GM21360 (cell line): ENCODE measurements around the gene UBQLN1.
"Not testable (repeated sequence)": the region's sequence is repeated elsewhere in the genome, so short reads cannot be mapped to it uniquely, and the experiment has no call there.

Experiments
- ATAC-seq: cut with Tn5 transposase; IDR thresholded peaks from one replicate; pipeline ENCODE4 v1.9.1; 2021; ENCODE audit warnings: mild to moderate bottlenecking, moderate library complexity; ENCODE audit not compliant: unreplicated experiment

The UBQLN1 gene

GRCh38 chr9:83707768-83708514, at the start of gene UBQLN1:
Gene UBQLN1, minus strand, starts transcription at chr9:83707958. Its CDS starts 279 bp downstream, at chr9:83707679.
- peak; percentile 68 for ATAC-seq

- ATAC-seq = peak; percentile 82
Measured at GRCh38 chr9:83754383-83754977, 46.7 kb upstream of the UBQLN1 start.

- ATAC-seq = no peak
Measured at GRCh38 chr9:83749706-83750105, 41.9 kb upstream of the UBQLN1 start.

GRCh38 chr9:83744206-83744605, 36.4 kb upstream of the UBQLN1 start:
- no peak for ATAC-seq

GRCh38 chr9:83733739-83734138, 26.0 kb upstream of the UBQLN1 start:
- ATAC-seq = no peak

GRCh38 chr9:83728591-83729368, 21.0 kb upstream of the UBQLN1 start:
- ATAC-seq = not testable (repeated sequence)

- ATAC-seq = no peak
Measured at GRCh38 chr9:83724436-83724835, 16.7 kb upstream of the UBQLN1 start.

- no peak for ATAC-seq
Measured at GRCh38 chr9:83722726-83723495, 15.2 kb upstream of the UBQLN1 start.

- ATAC-seq = no peak
Measured at GRCh38 chr9:83721509-83721908, 13.8 kb upstream of the UBQLN1 start.

- no peak for ATAC-seq
Measured at GRCh38 chr9:83715794-83716193, 8.0 kb upstream of the UBQLN1 start.

GRCh38 chr9:83715221-83715620, 7.5 kb upstream of the UBQLN1 start:
- no peak for ATAC-seq

GRCh38 chr9:83714329-83714728, 6.6 kb upstream of the UBQLN1 start:
- ATAC-seq = peak; percentile 57

GRCh38 chr9:83708515-83709158, 879 bp upstream of the UBQLN1 start:
- ATAC-seq = peak; percentile 49

- peak; percentile 36 for ATAC-seq
Measured at GRCh38 chr9:83707518-83707767, 315 bp downstream of the UBQLN1 start.

GRCh38 chr9:83706676-83707517, 861 bp downstream of the UBQLN1 start:
- ATAC-seq = peak; percentile 19

- ATAC-seq = not testable (repeated sequence)
Measured at GRCh38 chr9:83705219-83705651, 2.5 kb downstream of the UBQLN1 start.

- no peak for ATAC-seq
Measured at GRCh38 chr9:83701769-83702168, 6.0 kb downstream of the UBQLN1 start.

- no peak for ATAC-seq
Measured at GRCh38 chr9:83701286-83701685, 6.5 kb downstream of the UBQLN1 start.

GRCh38 chr9:83699615-83700014, 8.1 kb downstream of the UBQLN1 start:
- no peak for ATAC-seq
